Activated CD8-positive, alpha-beta memory T cell treated with anti-CD3 and anti-CD28 coated beads, Interleukin-2, amount 10 ng/mL, durations not matched to agents 7 days and 5 days (primary cell): Measurements from ENCODE around the gene TIFAB. TPM values are rescaled to one million over a fixed set of nuclear protein-coding genes. Genes with fewer than 3 reads are reported as not detected.

ENCODE experiments used
- ATAC-seq: fragments of 150-1000 bp; cut with Tn5 transposase; one replicate; pipeline ENCODE4 v1.10.0; 2021; ENCODE audit warnings: moderate library complexity
- CTCF ChIA-PET: fragments of 350-600 bp; sonication (Branson Sonifier 250); formaldehyde crosslinking; loops from one replicate; lab custom pipeline; 2021; ENCODE audit warnings: antibody characterized with exemption; lab: Charles Lee
- DNase-seq: peaks from one replicate; pipeline ENCODE4 v3.0.0-alpha.2; 2020
- H3K27ac Mint-ChIP-seq: one replicate; pipeline ENCODE4 v1.8.0; 2021; ENCODE audit warnings: mild to moderate bottlenecking, mixed read lengths
- H3K27me3 Mint-ChIP-seq: one replicate; pipeline ENCODE4 v1.8.0; 2021; ENCODE audit warnings: mixed read lengths
- H3K36me3 Mint-ChIP-seq: one replicate; pipeline ENCODE4 v1.8.0; 2021; ENCODE audit warnings: mild to moderate bottlenecking, mixed read lengths
- H3K4me1 Mint-ChIP-seq: one replicate; pipeline ENCODE4 v1.8.0; 2021; ENCODE audit warnings: mixed read lengths
- H3K4me3 Mint-ChIP-seq: one replicate; pipeline ENCODE4 v1.8.0; 2021; ENCODE audit warnings: mild to moderate bottlenecking, moderate library complexity, mixed read lengths
- H3K9me3 Mint-ChIP-seq: one replicate; pipeline ENCODE4 v1.8.0; 2022; ENCODE audit warnings: low read depth, mixed read lengths
- total RNA-seq, 2 experiments: library from RNA; stranded (reverse); gene quantifications; one replicate each; pipeline ENCODE4 v1.2.3, GENCODE V29; 2021

Gene TIFAB
- total RNA-seq, 2 experiments from 2014 or later: not detected

DNA sequence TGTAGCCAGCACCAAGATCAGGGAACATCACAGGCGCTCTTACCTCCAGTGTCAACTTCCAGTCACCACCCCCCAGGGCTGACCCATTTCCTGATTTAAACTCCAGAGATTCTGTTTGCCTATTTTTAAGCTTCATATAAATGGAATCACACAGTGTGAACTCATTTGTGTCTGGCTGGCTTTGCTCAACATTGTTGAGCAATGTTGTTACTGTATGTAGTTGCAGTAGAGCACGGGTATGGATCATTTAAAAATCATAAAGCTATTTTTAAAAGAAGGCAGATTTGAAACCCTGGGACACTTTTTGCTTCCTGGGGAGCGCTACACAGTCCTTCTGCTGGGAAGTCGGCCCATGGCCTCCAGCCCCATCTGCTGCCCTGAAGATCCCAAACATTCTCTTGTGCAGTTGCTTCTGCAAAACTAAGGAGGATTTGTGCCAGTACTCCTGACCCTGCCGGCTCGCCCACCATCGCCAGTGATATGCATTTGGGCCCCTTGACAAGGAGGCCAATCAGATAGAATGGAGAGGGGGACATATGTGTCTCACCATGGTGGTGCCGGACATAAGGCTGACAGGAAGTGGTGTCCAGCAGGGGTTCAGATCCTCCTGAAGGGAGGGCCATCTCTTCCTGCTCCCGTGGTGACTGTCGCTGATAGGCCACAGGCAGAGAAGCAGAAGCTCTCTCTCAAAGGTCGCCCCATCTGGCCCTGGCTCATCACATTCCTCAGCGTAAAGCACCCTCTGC lies 18.3 kb downstream of the TIFAB start:
- ATAC-seq: no peak

GRCh38 chr5:135432113-135432512 lies 20.0 kb downstream of the TIFAB start:
- H3K36me3 Mint-ChIP-seq: no peaks in the 10 kb centered on the region
- CTCF ChIA-PET: no interaction called here
- no peaks in the 10 kb centered on the region for H3K4me1 Mint-ChIP-seq
- H3K27me3 Mint-ChIP-seq: peaks cover 27% of the 10 kb centered on the region
- ATAC-seq (no peak), DNase-seq (no peak)
- H3K4me3 Mint-ChIP-seq: no peak overlapping the region
- no peaks in the 10 kb centered on the region for H3K9me3 Mint-ChIP-seq
- H3K27ac Mint-ChIP-seq: no peak overlapping the region

More for the DNA sequence above, 18.3 kb downstream of the TIFAB start:
- Mint-ChIP-seq H3K4me1 (no peaks in the 10 kb centered on the region), H3K9me3 (no peaks in the 10 kb centered on the region), H3K4me3 (no peak overlapping the region), H3K36me3 (no peaks in the 10 kb centered on the region), H3K27me3 (peaks cover 27% of the 10 kb centered on the region), H3K27ac (no peak overlapping the region)
- CTCF ChIA-PET: interaction anchor here (0.8 to 2.9 kb wide), 3 partner anchors 8 to 23 kb away, joined by 3 to 10 read pairs (median 4); no protein-coding TSS in a partner anchor
- no peak for DNase-seq

- CTCF ChIA-PET: no interaction called here
- Mint-ChIP-seq H3K36me3 (no peaks in the 10 kb centered on the region), H3K27me3 (peaks cover 21% of the 10 kb centered on the region), H3K4me3 (no peak overlapping the region), H3K9me3 (no peaks in the 10 kb centered on the region), H3K27ac (no peak overlapping the region), H3K4me1 (peaks cover 12% of the 10 kb centered on the region)
- no peak for DNase-seq
- ATAC-seq: no peak
Observed at GRCh38 chr5:135430135-135430437, 22.1 kb downstream of the TIFAB start.

DNA sequence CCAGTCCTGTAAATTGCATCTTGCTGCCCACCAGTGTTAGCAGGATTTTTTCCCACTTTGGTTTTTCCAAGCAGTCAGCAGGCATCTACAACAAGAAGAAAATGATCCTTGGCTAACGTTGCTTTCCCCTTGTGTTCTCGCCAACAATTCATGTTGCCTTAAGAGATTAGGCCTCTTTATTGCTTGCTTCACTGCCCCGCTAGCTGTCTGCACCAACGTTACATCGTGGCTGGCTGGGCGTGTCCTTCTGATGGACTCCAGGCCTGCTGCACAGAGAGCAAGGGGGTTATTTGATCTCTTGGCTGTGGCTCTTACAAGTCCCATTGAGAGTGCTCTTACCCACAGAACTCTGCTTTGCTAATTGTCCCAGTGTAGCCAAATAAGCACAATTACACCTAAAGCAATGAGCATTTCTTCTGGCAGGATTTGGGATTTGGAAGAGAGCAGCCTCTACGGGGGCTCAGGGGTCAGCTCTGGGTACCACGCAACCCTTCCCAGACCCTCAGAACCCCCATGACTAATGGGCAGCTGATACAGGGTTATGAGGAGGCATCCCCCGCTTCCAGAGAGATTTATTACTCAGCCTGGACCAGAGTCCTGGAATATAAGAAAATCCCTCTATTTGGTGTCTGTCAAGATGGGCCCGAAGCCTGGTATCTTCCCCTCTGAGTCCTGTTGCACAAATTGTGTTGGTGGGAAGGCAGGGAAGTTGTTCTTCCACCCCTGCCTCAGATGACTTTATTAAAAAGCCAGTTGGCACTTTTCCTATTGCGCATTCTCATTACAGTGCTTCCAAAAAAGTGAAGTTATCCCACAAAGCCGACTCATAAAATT lies 22.6 kb downstream of the TIFAB start:
- ATAC-seq (no peak), DNase-seq (no peak)
- CTCF ChIA-PET: interaction anchor here (1.1 kb wide), 1 partner anchor 11 kb away, joined by 3 read pairs; no protein-coding TSS in a partner anchor
- peaks cover 22% of the 10 kb centered on the region for H3K27me3 Mint-ChIP-seq
- H3K4me1 Mint-ChIP-seq: peaks cover 13% of the 10 kb centered on the region
- no peaks in the 10 kb centered on the region for H3K9me3 Mint-ChIP-seq
- no peak overlapping the region for H3K4me3 Mint-ChIP-seq
- H3K36me3 Mint-ChIP-seq: no peaks in the 10 kb centered on the region
- H3K27ac Mint-ChIP-seq: no peak overlapping the region

DNA sequence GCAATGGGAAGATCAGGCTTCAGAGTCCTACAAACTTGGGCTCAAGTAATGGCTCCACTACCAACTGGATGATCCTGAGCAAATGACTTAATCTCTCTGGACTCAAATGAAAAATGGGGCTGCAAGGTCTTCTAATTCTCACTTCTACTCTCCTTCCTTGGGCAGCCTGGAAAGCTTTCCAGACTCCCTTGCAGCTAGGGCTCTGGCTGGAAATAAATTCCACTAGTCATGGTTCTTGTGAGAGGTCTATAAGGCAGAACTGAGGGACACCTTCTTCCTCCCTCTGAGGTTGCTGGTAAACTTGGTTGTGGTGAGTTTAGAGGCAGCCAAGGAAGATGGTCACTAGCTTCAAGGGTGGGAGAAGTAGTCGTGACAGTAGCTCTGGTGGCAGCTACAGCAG lies 23.6 kb downstream of the TIFAB start:
- Mint-ChIP-seq H3K9me3 (no peaks in the 10 kb centered on the region), H3K27ac (no peak overlapping the region), H3K4me3 (no peak overlapping the region), H3K4me1 (peaks cover 13% of the 10 kb centered on the region), H3K27me3 (peaks cover 22% of the 10 kb centered on the region), H3K36me3 (no peaks in the 10 kb centered on the region)
- DNase-seq (no peak), ATAC-seq (no peak)
- CTCF ChIA-PET: interaction anchor here (1.1 kb wide), 1 partner anchor 12 kb away, joined by 3 read pairs; no protein-coding TSS in a partner anchor

- CTCF ChIA-PET: interaction anchor here (0.6 to 4.3 kb wide), 22 partner anchors 9 to 1402 kb away, joined by 3 to 24 read pairs (median 4); partner anchors contain the start of gene MACROH2A1
- no peaks in the 10 kb centered on the region for H3K36me3 Mint-ChIP-seq
- no peaks in the 10 kb centered on the region for H3K9me3 Mint-ChIP-seq
- no peak for DNase-seq
- ATAC-seq: peak; percentile 98
- H3K27ac Mint-ChIP-seq: peak overlapping the region; percentile 55
- H3K27me3 Mint-ChIP-seq: peaks cover 33% of the 10 kb centered on the region
- no peak overlapping the region for H3K4me3 Mint-ChIP-seq
- peaks cover 13% of the 10 kb centered on the region for H3K4me1 Mint-ChIP-seq
Observed at GRCh38 chr5:135426102-135427082, 25.8 kb downstream of the TIFAB start.

- no peak for DNase-seq
- CTCF ChIA-PET: interaction anchor here (0.6 to 4.3 kb wide), 19 partner anchors 9 to 1401 kb away, joined by 3 to 24 read pairs (median 5); partner anchors contain the start of gene MACROH2A1
- ATAC-seq: no peak
- Mint-ChIP-seq H3K36me3 (no peaks in the 10 kb centered on the region), H3K9me3 (no peaks in the 10 kb centered on the region), H3K27ac (peak overlapping the region; percentile 55), H3K4me1 (peaks cover 13% of the 10 kb centered on the region), H3K27me3 (peaks cover 36% of the 10 kb centered on the region), H3K4me3 (no peak overlapping the region)
Observed at GRCh38 chr5:135425641-135426040, 26.5 kb downstream of the TIFAB start.

DNA sequence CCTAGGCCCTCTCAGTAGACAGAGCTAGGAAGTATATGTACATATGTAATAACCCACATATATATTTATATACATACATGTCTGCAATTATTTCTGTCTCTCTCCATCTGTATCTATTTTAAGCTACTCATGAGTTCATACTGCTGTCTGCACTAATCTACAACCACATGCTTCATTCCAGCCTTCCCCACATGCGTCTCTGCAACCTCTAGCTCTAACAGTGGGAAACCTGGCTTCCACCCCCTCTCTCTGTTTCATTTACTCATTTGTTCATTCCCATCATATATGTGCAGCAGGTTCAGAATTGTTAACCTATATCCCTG lies 28.3 kb downstream of the TIFAB start:
- H3K27me3 Mint-ChIP-seq: peaks cover 43% of the 10 kb centered on the region
- H3K9me3 Mint-ChIP-seq: no peaks in the 10 kb centered on the region
- ATAC-seq: no peak
- CTCF ChIA-PET: interaction anchor here (1.3 to 4.3 kb wide), 5 partner anchors 9 to 137 kb away, joined by 3 to 24 read pairs (median 4); partner anchors contain the start of gene MACROH2A1
- no peak overlapping the region for H3K4me3 Mint-ChIP-seq
- H3K4me1 Mint-ChIP-seq: peaks cover 13% of the 10 kb centered on the region
- peaks cover 1% of the 10 kb centered on the region for H3K36me3 Mint-ChIP-seq
- DNase-seq: no peak
- H3K27ac Mint-ChIP-seq: no peak overlapping the region

DNA sequence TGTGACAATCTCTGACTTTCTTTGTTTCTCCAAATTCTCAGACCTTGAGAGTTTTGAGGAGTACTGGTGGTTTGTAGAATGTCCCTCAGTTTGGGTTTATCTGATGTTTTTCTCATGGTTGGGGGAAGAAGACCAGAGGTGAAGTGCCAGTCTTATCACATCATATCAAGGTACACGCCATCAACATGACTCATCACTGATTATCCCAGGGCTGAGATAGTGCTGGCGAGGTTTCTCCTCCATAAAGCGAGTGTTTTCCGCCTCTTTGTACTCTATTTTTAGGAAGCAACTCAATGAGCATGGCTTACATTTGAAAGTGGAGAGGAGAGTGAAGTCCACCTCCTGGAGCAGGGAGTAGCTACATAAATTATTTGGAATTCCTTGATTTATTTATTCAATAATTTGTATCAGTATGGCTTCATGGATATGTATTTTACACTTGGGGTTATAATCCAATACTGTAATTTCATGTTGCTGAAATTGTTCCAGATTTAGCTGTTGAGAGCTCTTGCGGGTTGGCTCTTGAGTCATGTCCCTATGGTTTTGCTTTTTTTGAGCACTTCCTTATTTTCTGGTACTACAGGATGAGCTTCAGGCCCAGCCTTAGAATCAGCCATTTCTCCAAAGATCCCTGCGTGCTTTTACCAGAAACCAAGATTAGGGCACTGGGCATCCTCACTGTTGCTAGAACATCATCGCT lies 28.9 kb downstream of the TIFAB start:
- H3K36me3 Mint-ChIP-seq: peaks cover 1% of the 10 kb centered on the region
- CTCF ChIA-PET: interaction anchor here (1.3 to 4.3 kb wide), 5 partner anchors 10 to 138 kb away, joined by 3 to 24 read pairs (median 4); partner anchors contain the start of gene MACROH2A1
- H3K27me3 Mint-ChIP-seq: peaks cover 46% of the 10 kb centered on the region
- H3K9me3 Mint-ChIP-seq: no peaks in the 10 kb centered on the region
- H3K4me3 Mint-ChIP-seq: no peak overlapping the region
- ATAC-seq: no peak
- no peak for DNase-seq
- no peak overlapping the region for H3K27ac Mint-ChIP-seq
- peaks cover 13% of the 10 kb centered on the region for H3K4me1 Mint-ChIP-seq

DNA sequence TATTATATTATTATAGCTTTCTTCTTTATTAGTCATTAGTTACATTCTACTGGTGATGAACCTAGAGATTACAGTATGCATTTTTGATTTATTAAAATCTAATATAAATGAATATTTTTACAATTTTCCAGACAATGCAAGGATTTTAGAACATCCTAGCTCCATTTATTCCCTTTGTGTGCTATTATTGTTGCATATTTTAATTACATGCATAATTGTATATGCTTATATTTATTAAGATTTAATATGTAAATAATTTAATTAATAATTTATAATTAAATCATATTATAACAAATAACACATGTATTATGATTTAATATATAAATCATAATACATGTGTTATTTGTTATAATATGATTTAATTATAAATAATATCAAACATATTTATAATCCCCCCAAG lies 29.7 kb downstream of the TIFAB start:
- CTCF ChIA-PET: no interaction called here
- Mint-ChIP-seq H3K27ac (no peak overlapping the region), H3K36me3 (peaks cover 1% of the 10 kb centered on the region), H3K9me3 (no peaks in the 10 kb centered on the region), H3K27me3 (peaks cover 54% of the 10 kb centered on the region), H3K4me1 (peaks cover 13% of the 10 kb centered on the region), H3K4me3 (no peak overlapping the region)
- DNase-seq (no peak), ATAC-seq (no peak)

DNA sequence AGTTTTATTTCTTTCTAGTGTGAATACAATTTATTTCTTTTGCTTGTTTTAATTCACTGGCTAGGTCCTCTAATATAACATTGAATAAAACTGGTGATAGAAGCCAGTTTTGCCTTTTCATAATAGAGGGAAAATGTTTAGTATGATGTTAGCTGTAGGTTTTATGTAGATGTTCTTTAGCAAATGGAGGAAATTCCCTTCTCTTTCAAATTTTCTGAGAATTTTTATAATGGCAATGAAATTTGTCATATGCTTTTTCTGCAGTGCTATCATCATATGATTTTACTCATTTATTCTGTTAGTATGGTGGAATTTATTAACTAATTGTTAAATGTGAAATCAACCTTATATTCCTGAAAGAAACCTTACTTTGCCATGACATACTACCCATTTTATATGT lies 35.1 kb downstream of the TIFAB start:
- ATAC-seq (no peak), DNase-seq (no peak)
- no peaks in the 10 kb centered on the region for H3K9me3 Mint-ChIP-seq
- no peak overlapping the region for H3K4me3 Mint-ChIP-seq
- no peaks in the 10 kb centered on the region for H3K4me1 Mint-ChIP-seq
- peaks cover 1% of the 10 kb centered on the region for H3K36me3 Mint-ChIP-seq
- CTCF ChIA-PET: interaction anchor here (2.1 kb wide), 1 partner anchor 8 kb away, joined by 7 read pairs; no protein-coding TSS in a partner anchor
- H3K27me3 Mint-ChIP-seq: peaks cover 73% of the 10 kb centered on the region
- no peak overlapping the region for H3K27ac Mint-ChIP-seq

DNA sequence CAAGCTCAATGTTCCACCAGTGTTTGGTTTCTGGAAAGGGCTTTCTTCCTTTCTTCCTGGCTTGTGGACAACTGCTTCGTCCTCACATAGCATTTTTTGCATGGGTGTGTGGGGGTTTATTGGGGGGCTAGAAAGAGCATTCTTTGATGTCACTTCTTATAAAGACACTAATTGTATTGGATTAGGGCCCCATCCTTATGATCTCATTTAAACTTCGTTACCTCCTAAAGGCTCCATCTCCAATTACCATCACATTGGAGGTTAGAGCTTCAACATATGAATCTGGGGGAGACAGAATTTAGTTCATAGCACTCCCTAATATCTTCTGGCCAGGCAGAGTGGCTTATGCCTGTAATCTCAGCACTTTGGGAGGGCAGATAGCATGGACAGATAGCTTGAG lies 47.1 kb downstream of the TIFAB start:
- H3K27ac Mint-ChIP-seq: no peak overlapping the region
- no peaks in the 10 kb centered on the region for H3K9me3 Mint-ChIP-seq
- H3K4me3 Mint-ChIP-seq: no peak overlapping the region
- CTCF ChIA-PET: no interaction called here
- H3K27me3 Mint-ChIP-seq: peaks cover 35% of the 10 kb centered on the region
- ATAC-seq (no peak), DNase-seq (no peak)
- H3K36me3 Mint-ChIP-seq: no peaks in the 10 kb centered on the region
- peaks cover 5% of the 10 kb centered on the region for H3K4me1 Mint-ChIP-seq
